ENCODE results near the gene TTC7B. TPM values are rescaled to one million over a fixed set of nuclear protein-coding genes. Genes with fewer than 3 reads are reported as not detected.

The TTC7B gene
- total RNA-seq, 1 experiment from 2014 or later: 9.6 TPM

DNA sequence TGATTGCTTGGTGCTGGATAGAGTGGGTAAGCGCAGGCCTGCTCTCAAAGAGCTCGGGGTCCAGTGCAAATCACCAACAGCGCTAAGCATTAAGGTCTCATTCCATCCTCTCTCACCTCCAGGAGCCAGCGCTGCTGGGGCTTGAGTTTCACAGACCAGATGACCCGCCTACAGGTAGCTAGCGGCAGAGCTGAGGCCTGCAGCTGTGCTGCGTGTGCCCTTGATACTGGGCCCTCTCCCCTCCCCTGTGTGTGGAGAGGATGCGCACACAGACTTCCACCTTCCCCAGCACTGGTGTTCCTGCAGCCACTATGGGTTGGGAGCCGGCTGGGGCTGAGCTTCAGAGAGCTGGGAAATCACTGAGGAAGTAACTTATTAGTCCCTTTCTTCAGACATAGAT is 269.5 kb downstream of the TTC7B start:
- no peaks in the 10 kb centered on the region for H3K36me3 Mint-ChIP-seq (ENCODE audit: insufficient read depth, unreplicated experiment)
- TF ChIP-seq, protein P1, sequence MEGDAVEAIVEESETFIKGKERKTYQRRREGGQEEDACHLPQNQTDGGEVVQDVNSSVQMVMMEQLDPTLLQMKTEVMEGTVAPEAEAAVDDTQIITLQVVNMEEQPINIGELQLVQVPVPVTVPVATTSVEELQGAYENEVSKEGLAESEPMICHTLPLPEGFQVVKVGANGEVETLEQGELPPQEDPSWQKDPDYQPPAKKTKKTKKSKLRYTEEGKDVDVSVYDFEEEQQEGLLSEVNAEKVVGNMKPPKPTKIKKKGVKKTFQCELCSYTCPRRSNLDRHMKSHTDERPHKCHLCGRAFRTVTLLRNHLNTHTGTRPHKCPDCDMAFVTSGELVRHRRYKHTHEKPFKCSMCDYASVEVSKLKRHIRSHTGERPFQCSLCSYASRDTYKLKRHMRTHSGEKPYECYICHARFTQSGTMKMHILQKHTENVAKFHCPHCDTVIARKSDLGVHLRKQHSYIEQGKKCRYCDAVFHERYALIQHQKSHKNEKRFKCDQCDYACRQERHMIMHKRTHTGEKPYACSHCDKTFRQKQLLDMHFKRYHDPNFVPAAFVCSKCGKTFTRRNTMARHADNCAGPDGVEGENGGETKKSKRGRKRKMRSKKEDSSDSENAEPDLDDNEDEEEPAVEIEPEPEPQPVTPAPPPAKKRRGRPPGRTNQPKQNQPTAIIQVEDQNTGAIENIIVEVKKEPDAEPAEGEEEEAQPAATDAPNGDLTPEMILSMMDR (IDR thresholded peaks at IDR 0.05; ENCODE audit: unreplicated experiment): no peak
- no peak for DNase-seq
- H3K27me3 Mint-ChIP-seq (ENCODE audit: unreplicated experiment): no peaks in the 10 kb centered on the region
- no peak overlapping the region for H3K27ac Mint-ChIP-seq (ENCODE audit: unreplicated experiment)
- BruUV-seq (replicated peaks): no TSS peak
- H3K4me3 Mint-ChIP-seq (ENCODE audit: low read depth, unreplicated experiment): no peak overlapping the region
- intact Hi-C loops (cut with micrococcal nuclease; ENCODE audit: unreplicated experiment): no loop called here
- H3K9me3 Mint-ChIP-seq (ENCODE audit: low read depth, unreplicated experiment): no peaks in the 10 kb centered on the region
- CTCF ChIA-PET: no interaction called here
- no peaks in the 10 kb centered on the region for H3K4me1 Mint-ChIP-seq (ENCODE audit: low read depth, unreplicated experiment)

DNA sequence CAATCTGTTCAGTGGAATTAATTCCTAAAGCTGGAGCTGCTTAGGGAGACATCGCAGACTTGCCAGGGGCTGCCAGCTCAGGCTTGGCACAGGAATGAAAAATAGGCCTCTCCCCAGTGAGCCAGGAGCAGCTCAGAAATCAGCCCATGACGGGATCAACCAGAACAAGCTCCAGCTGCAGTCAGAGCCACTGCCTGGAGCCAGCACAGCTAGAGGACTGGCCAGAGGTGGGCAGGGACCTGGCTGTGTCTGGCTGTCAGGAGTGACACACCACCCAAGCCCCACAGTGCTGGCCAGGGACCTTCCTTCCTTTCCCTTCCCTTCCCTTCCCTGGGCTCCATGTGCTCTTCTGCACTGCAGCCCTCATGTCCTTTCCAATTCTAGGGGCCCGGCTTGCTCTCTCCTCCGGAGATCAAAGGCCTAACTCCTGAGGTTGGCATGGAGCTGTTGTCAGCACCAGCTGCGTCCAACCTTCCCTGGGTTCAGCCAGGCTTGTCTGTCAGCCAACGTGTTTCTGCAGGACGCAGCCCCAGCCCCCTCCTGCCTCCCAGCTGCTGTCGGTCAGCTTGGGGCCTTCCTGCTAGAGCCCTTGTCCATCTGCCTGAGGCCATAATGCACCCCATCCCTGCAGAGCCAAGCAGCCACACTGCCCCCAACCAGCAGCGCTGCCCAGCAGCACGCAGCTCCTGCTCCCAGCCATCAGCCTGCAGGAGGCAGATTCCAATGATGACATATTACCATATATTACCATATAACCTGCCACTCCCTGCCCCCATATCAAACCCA is 270.1 kb downstream of the TTC7B start:
- no TSS peak for BruUV-seq (replicated peaks)

GRCh38 chr14:90545382-90545781 is 270.8 kb downstream of the TTC7B start:
- no peak for DNase-seq
- TF ChIP-seq, protein P1 (IDR thresholded peaks at IDR 0.05; ENCODE audit: unreplicated experiment): no peak
- no peaks in the 10 kb centered on the region for H3K27me3 Mint-ChIP-seq (ENCODE audit: unreplicated experiment)
- no TSS peak for BruUV-seq (replicated peaks)
- CTCF ChIA-PET: no interaction called here
- H3K36me3 Mint-ChIP-seq (ENCODE audit: insufficient read depth, unreplicated experiment): no peaks in the 10 kb centered on the region
- no peaks in the 10 kb centered on the region for H3K9me3 Mint-ChIP-seq (ENCODE audit: low read depth, unreplicated experiment)
- H3K4me1 Mint-ChIP-seq (ENCODE audit: low read depth, unreplicated experiment): no peaks in the 10 kb centered on the region
- no peak overlapping the region for H3K27ac Mint-ChIP-seq (ENCODE audit: unreplicated experiment)
- intact Hi-C loops (cut with micrococcal nuclease; ENCODE audit: unreplicated experiment): no loop called here
- H3K4me3 Mint-ChIP-seq (ENCODE audit: low read depth, unreplicated experiment): no peak overlapping the region

More for the DNA sequence above, 270.1 kb downstream of the TTC7B start:
- DNase-seq: no peak
- H3K4me1 Mint-ChIP-seq (ENCODE audit: low read depth, unreplicated experiment): no peaks in the 10 kb centered on the region
- no peak overlapping the region for H3K27ac Mint-ChIP-seq (ENCODE audit: unreplicated experiment)
- TF ChIP-seq, protein P1 (IDR thresholded peaks at IDR 0.05; ENCODE audit: unreplicated experiment): no peak
- CTCF ChIA-PET: no interaction called here
- intact Hi-C loops (cut with micrococcal nuclease; ENCODE audit: unreplicated experiment): no loop called here
- H3K4me3 Mint-ChIP-seq (ENCODE audit: low read depth, unreplicated experiment): no peak overlapping the region
- H3K36me3 Mint-ChIP-seq (ENCODE audit: insufficient read depth, unreplicated experiment): no peaks in the 10 kb centered on the region
- no peaks in the 10 kb centered on the region for H3K27me3 Mint-ChIP-seq (ENCODE audit: unreplicated experiment)
- H3K9me3 Mint-ChIP-seq (ENCODE audit: low read depth, unreplicated experiment): no peaks in the 10 kb centered on the region

DNA sequence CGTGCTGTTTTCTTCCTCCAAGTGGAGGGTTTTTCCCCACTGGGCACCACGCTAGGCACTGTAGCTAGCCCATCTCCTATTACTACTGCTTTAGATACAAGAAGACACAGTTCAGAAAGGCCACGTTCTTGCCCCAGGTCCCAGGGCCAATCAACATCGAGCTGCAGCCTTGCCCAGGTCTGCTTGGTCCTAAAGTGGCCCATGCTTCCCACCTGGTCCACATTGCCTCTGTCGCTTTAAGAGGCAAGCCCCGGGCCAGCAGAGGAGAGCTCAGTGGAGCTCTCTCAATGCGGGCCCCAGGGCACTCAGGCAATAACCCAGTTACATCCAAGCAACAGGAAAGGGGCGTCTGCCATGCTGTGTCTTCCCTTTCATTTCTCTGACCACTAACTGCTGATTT is 271.3 kb downstream of the TTC7B start:
- Mint-ChIP-seq H3K9me3 (ENCODE audit: low read depth, unreplicated experiment) (no peaks in the 10 kb centered on the region), H3K27ac (ENCODE audit: unreplicated experiment) (no peak overlapping the region), H3K4me1 (ENCODE audit: low read depth, unreplicated experiment) (no peaks in the 10 kb centered on the region), H3K4me3 (ENCODE audit: low read depth, unreplicated experiment) (no peak overlapping the region), H3K27me3 (ENCODE audit: unreplicated experiment) (no peaks in the 10 kb centered on the region), H3K36me3 (ENCODE audit: insufficient read depth, unreplicated experiment) (no peaks in the 10 kb centered on the region)
- DNase-seq: no peak
- no TSS peak for BruUV-seq (replicated peaks)
- intact Hi-C loops (cut with micrococcal nuclease; ENCODE audit: unreplicated experiment): no loop called here
- CTCF ChIA-PET: no interaction called here
- TF ChIP-seq, protein P1 (IDR thresholded peaks at IDR 0.05; ENCODE audit: unreplicated experiment): no peak

All from Calu3 (cell line).